Measurements from ENCODE around the gene TRIP11. TPM values are rescaled to one million over a fixed set of nuclear protein-coding genes. Genes with fewer than 3 reads are reported as not detected.
A peak's percentile ranks its signal among the peaks of the same experiment; 100 is the strongest.

TRIP11 gene
- total and polyA plus RNA-seq, 2 of the 13 experiments (the other 11 are each of a cell fraction or from before 2014, with no cell fraction given), result 10.9 to 32.8 TPM

DNA sequence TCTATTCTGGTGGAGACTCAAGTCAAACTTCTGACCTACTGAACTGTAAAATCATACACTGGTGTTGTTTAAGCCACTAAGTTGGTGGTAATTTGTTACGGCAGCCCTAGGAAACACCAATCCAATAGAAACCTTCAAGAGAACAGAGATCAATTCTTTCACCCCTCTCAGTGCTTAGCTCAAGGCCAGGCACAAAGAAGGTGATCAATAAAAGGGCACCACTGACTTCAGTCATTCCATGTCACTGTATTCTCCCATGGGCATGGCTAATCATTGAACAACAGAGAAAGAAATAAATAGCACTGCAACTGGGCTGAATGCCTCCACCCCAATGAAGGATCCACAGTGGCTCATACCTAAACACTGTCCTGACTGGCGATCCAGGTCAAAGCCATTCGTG lies 99.7 kb downstream of the TRIP11 start (continued):
- no peak for TF ChIP-seq ADNP (CRISPR knock-in tag; IDR thresholded peaks at IDR 0.05)
- peak; percentile 6; the same call in 1 of the 2 replicates for TF ChIP-seq HNF4A (CRISPR knock-in tag; IDR thresholded peaks at IDR 0.05)
- TF ChIP-seq ZBTB38 (CRISPR knock-in tag; IDR thresholded peaks at IDR 0.05), result no peak

DNA sequence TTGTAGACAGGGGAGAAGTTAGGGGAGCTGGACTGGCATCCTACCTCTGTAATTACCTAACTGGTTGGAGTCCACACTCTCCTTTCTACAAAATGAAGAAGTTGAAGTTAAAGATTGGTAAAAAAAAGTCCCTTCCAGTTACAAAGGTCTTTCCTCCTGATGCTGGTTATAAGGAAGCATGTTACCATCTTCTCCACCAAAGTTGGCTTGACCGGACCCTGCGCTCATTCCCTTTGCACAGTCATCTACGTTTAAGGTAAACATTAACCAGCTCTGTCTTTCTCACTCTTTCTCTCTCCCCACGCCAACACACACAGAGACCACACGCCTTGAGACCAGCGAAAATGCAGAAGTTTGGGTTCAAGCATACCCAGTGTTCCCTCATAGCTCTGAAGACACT lies 104.3 kb downstream of the TRIP11 start:
- Histone ChIP-seq H3K27ac (ENCODE audit: extremely low read length, insufficient read depth, low read length) (no peak overlapping the region), H4K20me1 (ENCODE audit: insufficient read depth, low read length) (no peaks in the 10 kb centered on the region), H3K4me1 (ENCODE audit: insufficient read depth, low read length) (peaks cover 19% of the 10 kb centered on the region), H3K4me3 (replicated peaks in 1 of 3; ENCODE audit: insufficient read depth in 1 of 3, low read depth in 2 of 3, low read length in 3 of 3) (0 out of 6 replicates have a peak overlapping the region, but pooled peaks of 1 of the 3 experiments have one; percentile 6), H3K27me3 (ENCODE audit: control insufficient read depth in 1 of 2, insufficient read depth in 2 of 2, low read length in 2 of 2) (no peaks in the 10 kb centered on the region), H3K9me3 (ENCODE audit: low read length) (no peaks in the 10 kb centered on the region), H3K4me2 (ENCODE audit: low read depth, low read length) (peak overlapping the region; percentile 36), H3K79me2 (ENCODE audit: insufficient read depth, low read length) (no peaks in the 10 kb centered on the region), H3K9ac (ENCODE audit: insufficient read depth, low read depth, low read length) (no peak overlapping the region), H2AFZ (ENCODE audit: low read length) (no peak overlapping the region), H3K36me3 (replicated peaks in 1 of 2; ENCODE audit: control insufficient read depth in 1 of 2, insufficient read depth in 2 of 2, low read length in 2 of 2) (no peaks in the 10 kb centered on the region)
- ATAC-seq, result peak; percentile 89
- ChIA-PET CTCF (ENCODE audit: low intra/inter-chr PET ratio, low total read pairs) (no interaction called here), POLR2A (no interaction called here)
- DNase-seq (ENCODE audit: low spot score), result no peak
- no TSS peak for BruUV-seq (replicated peaks)
- in situ Hi-C loops (cut with HindIII; ENCODE audit: extremely low pct_ligation_motif_present, low pct_unique_long_range_greater_than_20kb), result no loop called here
- TF ChIP-seq ZNF225 (CRISPR knock-in tag; IDR thresholded peaks at IDR 0.05) (no peak), TEAD3 (CRISPR knock-in tag; optimal IDR thresholded peaks at IDR 0.05; ENCODE audit: borderline replicate concordance) (peak; percentile 40), PAXIP1 (CRISPR knock-in tag; conservative IDR thresholded peaks at IDR 0.05) (0 out of 2 replicates have a peak, but pooled peaks have one; percentile 18), CENPX (CRISPR knock-in tag; IDR thresholded peaks at IDR 0.05) (no peak), ZMYM3 (CRISPR knock-in tag; IDR thresholded peaks at IDR 0.05) (0 out of 2 replicates have a peak, but pooled peaks have one; percentile 16), HNF1B (CRISPR knock-in tag; IDR thresholded peaks at IDR 0.05) (peak; percentile 32; the same call in 1 of the 2 replicates), ZNF567 (CRISPR knock-in tag; IDR thresholded peaks at IDR 0.05; ENCODE audit: borderline replicate concordance) (no peak)
- TF ChIP-seq, protein P1, sequence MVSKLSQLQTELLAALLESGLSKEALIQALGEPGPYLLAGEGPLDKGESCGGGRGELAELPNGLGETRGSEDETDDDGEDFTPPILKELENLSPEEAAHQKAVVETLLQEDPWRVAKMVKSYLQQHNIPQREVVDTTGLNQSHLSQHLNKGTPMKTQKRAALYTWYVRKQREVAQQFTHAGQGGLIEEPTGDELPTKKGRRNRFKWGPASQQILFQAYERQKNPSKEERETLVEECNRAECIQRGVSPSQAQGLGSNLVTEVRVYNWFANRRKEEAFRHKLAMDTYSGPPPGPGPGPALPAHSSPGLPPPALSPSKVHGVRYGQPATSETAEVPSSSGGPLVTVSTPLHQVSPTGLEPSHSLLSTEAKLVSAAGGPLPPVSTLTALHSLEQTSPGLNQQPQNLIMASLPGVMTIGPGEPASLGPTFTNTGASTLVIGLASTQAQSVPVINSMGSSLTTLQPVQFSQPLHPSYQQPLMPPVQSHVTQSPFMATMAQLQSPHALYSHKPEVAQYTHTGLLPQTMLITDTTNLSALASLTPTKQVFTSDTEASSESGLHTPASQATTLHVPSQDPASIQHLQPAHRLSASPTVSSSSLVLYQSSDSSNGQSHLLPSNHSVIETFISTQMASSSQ (IDR thresholded peaks at IDR 0.05; ENCODE audit: low read depth), result peak; percentile 67; the same call in 1 of the 2 replicates
- TF ChIP-seq, protein P1 (CRISPR knock-in tag; IDR thresholded peaks at IDR 0.05; ENCODE audit: borderline replicate concordance), result 0 out of 2 replicates have a peak, but pooled peaks have one; percentile 41
- intact Hi-C loops (cut with micrococcal nuclease; ENCODE audit: unreplicated experiment), result no loop called here
- WGBS (ENCODE audit: low lambda C conversion rate), result 14% methylated on average over 6 of the region's 6 CpGs
- peak; percentile 60 for FAIRE-seq

Data from HepG2 (cell line).